GM18508 (cell line): ENCODE data around the gene EIF2B2.
"Not testable (repeated sequence)": the region's sequence is repeated elsewhere in the genome, so short reads cannot be mapped to it uniquely, and the experiment has no call there.

ENCODE experiments used
- ATAC-seq: cut with Tn5 transposase; IDR thresholded peaks from one replicate; pipeline ENCODE4 v1.9.1; 2021; ENCODE audit warnings: moderate number of reproducible peaks; ENCODE audit not compliant: insufficient read depth, unreplicated experiment

The EIF2B2 gene

GRCh38 chr14:74985028-74985310 lies 17.8 kb upstream of the EIF2B2 start:
- ATAC-seq = no peak

DNA sequence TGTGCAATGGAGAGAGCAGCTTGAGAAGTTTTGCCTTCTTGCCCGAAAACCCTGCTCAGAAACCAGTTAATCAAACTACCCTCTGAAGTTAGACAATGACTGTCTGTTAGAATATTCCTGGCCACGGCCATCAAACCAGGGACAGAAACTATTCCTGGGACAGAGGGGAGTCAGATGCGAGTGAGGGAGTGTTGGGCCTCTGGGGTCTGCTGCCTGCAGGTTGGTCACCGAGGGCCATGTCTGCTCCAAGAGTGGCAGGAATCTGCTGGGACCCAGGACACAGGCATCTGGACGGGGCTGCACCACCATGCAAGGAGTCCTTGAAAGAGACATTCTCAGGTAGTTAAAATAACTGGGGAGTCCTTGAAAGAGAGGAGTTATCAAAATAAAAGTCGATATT lies 16.9 kb upstream of the EIF2B2 start:
- ATAC-seq = no peak

GRCh38 chr14:74988131-74988530 lies 14.6 kb upstream of the EIF2B2 start:
- ATAC-seq = no peak

DNA sequence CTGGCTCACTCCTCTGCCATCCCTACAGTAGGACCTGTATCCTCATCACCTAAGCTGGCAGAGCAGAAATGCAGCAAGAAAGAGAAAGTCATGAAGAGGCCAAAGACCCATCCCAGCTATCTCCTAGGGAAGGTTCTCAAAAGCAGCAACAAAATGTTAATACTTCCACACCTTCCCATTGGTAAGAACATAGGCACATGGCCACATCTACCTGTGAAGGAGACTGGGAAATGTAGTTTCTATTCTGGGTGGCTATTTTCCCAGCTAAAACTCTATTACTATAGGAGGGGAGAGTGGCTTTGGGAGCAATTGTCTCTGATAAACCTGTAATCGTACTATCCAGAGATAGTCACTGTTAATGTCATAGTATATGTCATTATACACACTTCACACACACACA lies 13.7 kb upstream of the EIF2B2 start:
- no peak for ATAC-seq

- not testable (repeated sequence) for ATAC-seq
These were observed 8.5 kb upstream of the EIF2B2 start for GRCh38 chr14:74994182-74994581.

DNA sequence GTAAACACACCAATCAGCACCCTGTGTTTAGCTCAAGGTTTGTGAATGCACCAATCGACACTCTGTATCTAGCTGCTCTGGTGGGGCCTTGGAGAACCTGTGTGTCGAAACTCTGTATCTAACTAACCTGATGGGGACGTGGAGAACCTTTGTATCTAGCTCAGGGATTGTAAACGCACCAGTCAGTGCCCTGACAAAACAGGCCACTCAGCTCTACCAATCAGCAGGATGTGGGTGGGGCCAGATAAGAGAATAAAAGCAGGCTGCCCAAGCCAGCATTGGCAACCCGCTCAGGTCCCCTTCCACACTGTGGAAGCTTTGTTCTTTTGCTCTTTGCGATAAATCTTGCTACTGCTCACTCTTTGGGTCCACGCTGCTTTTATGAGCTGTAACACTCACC lies 6.9 kb upstream of the EIF2B2 start:
- ATAC-seq = not testable (repeated sequence)

GRCh38 chr14:75001261-75001660 lies 1.5 kb upstream of the EIF2B2 start:
- no peak for ATAC-seq

- ATAC-seq = no peak
These were observed 822 bp upstream of the EIF2B2 start for GRCh38 chr14:75001899-75002298.

DNA sequence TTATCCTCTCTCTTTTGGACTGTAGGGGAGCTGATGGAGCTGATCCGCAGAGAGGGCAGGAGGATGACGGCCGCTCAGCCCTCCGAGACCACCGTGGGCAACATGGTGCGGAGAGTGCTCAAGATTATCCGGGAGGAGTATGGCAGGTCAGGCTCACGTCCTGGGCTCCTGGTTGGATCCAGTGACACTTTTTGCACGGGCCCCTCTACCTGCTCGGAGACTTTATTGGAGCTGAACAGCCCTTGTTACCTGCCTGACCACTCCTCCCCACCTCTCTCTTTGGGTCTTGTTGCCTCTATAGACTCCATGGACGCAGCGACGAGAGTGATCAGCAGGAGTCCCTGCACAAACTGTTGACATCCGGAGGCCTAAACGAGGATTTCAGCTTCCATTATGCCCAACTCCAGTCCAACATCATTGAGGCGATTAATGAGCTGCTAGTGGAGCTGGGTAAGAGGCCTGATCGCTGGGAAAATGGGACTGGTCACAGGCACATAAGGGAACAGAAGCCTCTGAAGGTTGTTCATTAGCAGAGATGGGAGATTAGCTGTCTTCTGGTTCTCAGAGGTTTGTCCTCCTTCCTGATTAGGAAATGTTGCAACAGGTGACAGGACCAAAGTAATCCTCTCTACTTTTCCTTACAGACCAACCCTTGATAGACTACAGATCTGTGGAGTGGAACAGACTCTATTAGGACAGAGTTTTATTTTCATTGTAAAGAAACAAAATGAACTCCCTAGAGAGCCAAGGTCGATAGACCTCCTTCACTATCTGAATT lies 718 bp downstream of the EIF2B2 start:
- ATAC-seq = no peak

GRCh38 chr14:75005357-75005756 lies 2.6 kb downstream of the EIF2B2 start:
- no peak for ATAC-seq

DNA sequence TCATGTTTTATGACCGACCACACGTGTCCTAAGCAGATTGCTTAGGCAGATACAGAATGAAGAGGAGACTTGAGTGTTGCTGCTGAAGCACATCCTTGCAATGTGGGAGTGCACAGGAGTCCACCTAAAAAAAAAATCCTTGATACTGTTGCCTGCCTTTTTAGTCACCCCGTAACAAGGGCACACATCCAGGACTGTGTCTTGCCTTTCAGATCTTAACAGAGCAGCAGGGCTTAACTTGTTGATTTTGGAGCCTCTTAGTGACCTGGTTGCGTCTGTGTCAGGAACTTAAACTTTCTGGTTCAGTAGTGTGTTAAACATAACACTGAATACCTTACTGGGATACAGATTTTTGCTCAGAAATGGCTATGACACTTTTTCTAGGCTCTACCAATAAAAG lies 6.5 kb downstream of the EIF2B2 start:
- ATAC-seq = no peak

- ATAC-seq = no peak
These were observed 7.9 kb downstream of the EIF2B2 start for GRCh38 chr14:75010472-75011093.

GRCh38 chr14:75011356-75011994 lies 8.8 kb downstream of the EIF2B2 start:
- ATAC-seq = no peak

DNA sequence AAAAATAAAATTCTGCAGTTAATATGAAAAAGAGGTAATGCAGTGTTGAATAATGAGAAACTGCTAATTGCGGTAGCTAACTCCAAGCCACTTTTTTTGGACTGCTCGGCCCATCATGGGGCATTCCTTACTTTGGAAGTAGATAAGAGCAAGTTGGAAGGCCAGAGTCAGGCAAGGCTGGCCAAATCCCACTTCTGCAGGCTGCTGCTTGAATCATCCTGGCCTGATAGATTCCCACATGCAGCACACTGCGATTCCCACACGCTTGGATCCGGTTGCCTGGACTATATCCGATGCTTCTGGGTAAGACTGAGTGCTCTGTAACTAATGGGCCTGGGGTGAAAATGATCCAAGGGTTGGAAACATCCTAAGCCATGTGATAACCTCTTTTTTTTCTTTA lies 10.6 kb downstream of the EIF2B2 start:
- ATAC-seq = no peak

DNA sequence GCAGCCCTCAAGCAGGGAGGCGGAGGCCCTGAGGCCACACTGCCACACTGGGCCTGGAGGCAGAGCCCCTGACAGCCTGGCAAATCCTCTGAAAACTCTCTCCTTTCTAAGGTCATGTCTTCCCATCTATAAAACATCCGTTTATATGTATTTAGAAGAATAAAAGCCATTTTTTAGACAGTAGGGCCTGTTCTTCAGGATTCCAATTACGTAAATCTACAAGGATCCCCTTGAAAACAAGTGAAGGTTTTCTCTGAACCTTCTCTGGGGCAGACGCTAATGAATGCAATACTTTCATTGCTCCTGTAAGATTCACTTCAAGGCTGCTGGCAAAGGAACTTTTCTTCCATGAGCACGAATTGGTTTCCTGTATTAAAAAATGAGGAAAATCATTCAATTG lies 12.8 kb downstream of the EIF2B2 start:
- ATAC-seq = no peak

- no peak for ATAC-seq
These were observed 14.1 kb downstream of the EIF2B2 start for GRCh38 chr14:75016815-75017214.

GRCh38 chr14:75018694-75019093 lies 16.0 kb downstream of the EIF2B2 start:
- no peak for ATAC-seq

DNA sequence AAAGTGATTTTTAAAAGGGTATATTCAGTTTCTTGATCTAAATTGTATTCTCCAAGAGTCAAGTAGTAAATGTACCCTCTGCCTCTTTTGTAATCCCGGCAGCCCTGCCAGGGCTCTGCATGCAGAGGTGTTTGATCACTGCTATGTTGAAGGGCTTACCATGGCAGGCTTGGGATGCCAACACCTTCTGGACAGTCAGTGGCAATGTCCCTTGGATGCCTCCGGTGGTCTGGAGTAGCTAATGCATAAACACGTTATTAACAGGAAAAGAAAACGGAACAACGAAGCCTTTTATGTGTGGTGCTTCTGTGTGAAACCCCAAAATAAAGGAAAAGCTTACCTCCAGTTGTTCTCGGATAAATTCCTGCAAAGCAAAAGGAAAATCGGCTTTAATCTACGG lies 19.9 kb downstream of the EIF2B2 start:
- no peak for ATAC-seq

DNA sequence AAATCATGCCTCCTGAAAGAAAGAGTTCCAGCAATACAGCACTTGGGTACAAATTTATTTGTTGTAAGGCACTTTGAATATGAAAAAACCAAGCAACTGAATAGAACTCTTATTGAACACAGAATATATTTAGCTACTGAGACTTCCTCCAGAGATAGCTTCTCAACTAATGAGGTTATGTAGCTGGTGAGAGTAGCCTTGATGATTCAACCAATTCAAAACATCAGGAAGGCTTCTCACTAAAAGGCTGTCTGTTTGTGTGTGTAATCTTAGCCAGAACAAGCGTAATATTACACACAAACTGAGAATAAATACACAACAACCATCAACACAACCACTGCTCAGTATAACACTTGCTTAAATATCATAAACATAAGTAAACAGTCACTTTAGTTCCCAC lies 20.4 kb downstream of the EIF2B2 start:
- ATAC-seq = no peak

GRCh38 chr14:75025082-75025481 lies 22.4 kb downstream of the EIF2B2 start:
- ATAC-seq = no peak

GRCh38 chr14:75025876-75026275 lies 23.2 kb downstream of the EIF2B2 start:
- no peak for ATAC-seq

DNA sequence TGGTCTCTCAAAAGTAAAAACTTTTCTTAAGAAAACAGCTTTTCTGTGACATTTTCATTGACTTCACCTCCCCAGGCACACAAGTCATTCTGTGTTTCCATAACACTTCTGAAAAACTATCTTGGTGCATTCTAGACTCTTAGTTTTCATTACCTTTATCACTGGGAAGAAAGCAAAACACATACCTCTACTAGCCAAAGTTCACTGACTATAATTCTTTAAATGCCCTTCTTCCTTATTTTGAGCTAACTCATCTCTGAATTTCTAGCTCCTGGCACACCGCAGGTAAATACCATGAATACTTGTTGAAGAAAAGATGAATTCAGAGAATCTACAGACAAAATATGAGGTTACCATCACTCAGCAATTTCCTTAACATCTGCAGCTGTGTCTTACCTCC lies 27.4 kb downstream of the EIF2B2 start:
- no peak for ATAC-seq
